T-helper 22 cell (primary cell): ENCODE measurements around the gene SPATA13.
"Not testable (repeated sequence)": the region's sequence is repeated elsewhere in the genome, so short reads cannot be mapped to it uniquely, and the experiment has no call there.

ENCODE experiments used
- DNase-seq: peaks from one replicate; pipeline ENCODE4 v3.0.0-alpha.2; 2020; ENCODE audit warnings: low read depth

SPATA13 gene

DNA sequence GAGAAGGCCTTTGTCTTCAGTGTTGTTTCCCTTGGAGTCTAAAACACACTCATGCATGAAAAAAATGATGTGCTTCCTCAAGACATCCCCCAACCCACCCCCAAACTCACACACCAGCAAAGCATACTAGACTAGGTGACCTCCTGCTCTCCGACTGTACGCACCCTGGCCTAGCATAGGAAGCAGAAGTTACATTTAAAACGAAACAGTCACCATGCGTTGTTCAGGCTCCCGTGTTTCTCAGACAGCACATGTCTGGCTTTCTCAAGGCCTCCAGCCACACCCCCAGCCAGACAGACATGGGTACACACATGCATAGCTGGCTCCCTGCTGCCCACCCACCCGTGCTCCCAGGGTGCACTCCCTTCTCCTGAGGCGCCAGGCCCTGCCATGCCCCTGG is 120.2 kb downstream of the SPATA13 start:
- no peak for DNase-seq

DNA sequence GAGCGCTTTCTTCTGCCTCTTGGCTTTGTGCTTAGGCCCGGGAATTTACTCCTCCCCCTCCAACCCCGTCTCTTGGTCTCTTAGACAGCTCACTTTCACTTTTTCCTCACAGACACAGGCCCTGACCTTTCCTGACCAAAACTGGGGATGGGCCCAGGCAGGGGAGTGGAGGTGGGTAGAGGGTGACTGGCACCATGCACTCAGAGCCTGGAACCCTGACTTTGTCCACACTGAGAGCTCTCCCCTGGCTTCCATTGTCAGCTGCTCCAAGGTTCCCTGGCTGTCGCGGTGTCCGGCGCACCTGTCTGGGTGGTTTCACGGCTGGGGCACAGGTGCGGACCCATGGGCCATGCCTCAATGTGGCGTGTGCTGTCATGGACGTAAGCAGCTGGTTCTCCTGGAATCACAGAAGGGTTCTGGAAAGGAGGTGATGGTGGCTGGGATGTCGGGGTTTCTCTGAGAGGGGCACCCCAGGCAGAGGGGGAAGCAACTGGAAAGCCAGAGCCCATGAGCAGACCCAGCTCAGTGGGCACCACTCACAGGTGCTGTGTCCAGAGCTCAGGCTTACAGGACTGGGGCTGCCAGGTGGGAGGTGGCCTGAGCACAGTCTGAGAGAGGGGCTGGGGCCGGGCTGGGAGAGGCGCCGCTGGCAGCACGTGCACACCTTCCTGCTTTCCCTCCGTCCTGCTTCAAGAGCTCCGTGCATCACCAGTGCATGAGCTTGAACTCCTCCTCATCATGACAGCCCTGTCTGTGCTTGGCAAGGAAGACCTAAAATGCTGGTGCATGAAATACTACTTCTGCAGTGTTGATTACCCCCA is 120.9 kb downstream of the SPATA13 start:
- no peak for DNase-seq

GRCh38 chr13:24282256-24282655 is 121.7 kb downstream of the SPATA13 start:
- no peak for DNase-seq

DNA sequence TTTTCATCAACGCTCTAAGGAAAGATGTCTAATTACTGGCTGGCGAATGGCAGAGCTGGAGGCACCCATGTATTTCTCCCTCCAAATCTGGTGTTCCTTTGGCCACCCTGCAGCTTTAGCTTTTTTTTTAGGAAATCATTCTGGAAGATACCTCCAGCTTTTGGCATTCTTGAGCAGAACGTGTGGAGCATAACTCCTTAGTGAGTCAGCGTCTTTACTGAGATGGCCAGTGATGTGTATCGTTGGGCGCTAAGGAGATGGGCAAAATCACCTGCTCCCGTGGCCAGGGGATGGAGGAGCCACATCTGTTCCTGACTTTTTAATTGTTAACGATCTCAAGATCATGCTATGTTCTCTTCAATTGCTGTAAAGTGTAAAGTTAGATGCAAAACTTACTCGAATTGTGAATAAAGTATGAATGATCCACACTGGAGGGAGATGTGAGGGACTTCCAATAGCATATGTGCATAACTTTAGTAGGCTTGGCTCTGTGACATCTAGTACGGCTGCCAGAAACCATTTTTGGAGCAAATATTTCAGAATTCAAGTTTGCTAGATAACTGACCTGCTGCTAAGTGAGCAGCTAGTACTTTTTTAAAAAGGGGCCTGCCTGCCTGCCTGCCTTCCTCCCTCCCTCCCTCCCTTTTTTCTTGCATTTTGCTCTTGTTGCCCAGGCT is 124.5 kb downstream of the SPATA13 start:
- DNase-seq, result no peak

DNA sequence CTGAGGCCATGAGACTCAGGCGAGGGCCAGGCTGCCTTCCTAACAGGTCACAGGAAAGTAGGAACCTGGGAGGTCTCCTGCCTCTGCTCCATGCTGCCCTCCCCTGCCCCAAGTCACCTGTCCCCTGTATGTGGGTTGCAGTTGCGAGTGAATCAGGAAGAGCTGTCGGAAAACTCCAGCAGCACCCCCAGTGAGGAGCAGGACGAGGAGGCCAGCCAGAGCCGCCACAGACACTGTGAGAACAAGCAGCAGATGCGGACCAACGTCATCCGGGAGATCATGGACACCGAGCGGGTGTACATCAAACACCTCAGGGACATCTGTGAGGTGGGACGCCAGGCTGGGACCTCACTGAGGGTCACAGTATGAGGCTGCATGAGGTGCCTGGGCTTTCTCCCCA is 126.1 kb downstream of the SPATA13 start:
- DNase-seq, result no peak

GRCh38 chr13:24287748-24288287 is 127.3 kb downstream of the SPATA13 start:
- no peak for DNase-seq

- no peak for DNase-seq
Observed at GRCh38 chr13:24288870-24289269, 128.3 kb downstream of the SPATA13 start.

DNA sequence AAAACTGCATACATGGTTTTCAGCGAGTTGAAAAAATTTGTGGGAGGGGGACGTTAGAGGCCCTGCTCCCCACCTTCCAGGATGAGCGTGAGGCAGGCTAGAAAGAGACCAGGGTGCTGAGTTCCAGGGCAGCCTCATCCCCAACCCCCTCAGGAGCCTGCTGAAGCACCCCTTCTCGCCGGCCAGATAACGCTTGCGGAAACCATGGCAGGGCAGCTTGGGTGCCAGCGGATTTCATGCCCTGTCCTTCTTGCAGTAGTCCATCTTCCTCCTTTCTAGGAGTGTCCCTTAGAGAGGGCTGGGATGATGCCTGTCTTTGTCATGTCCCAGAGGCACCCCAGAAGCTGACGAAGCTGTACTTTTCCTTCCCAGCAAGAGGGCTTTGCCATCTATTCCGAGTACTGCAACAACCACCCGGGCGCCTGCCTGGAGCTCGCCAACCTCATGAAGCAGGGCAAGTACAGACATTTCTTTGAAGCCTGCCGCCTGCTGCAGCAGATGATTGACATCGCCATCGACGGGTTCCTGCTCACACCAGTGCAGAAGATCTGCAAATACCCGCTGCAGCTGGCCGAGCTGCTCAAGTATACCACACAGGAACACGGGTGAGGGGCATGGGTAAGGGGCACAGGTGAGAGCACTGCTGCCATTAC is 129.9 kb downstream of the SPATA13 start:
- no peak for DNase-seq

DNA sequence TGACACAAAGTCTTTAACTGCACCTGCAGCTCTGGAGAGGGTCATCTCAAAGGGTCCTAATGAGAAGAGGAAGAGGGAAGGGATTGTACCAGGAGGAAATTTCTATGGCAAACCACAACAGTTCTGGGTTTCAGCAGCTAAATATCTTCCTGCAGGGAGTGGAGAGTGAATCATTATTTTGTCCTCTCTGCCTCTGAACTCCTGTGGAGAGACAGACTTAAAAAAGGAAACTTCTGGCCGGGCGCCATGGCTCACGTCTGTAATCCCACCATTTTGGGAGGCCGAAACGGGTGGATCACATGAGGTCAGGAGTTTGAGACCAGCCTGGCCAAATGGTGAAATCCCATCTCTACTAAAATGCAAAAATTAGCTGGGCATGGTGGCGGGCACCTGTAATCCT is 132.0 kb downstream of the SPATA13 start:
- DNase-seq, result no peak

- DNase-seq, result no peak
Observed at GRCh38 chr13:24293746-24294145, 133.2 kb downstream of the SPATA13 start.

GRCh38 chr13:24299488-24300114 is 139.1 kb downstream of the SPATA13 start:
- DNase-seq, result no peak

GRCh38 chr13:24301434-24301833 is 140.9 kb downstream of the SPATA13 start:
- DNase-seq, result no peak

DNA sequence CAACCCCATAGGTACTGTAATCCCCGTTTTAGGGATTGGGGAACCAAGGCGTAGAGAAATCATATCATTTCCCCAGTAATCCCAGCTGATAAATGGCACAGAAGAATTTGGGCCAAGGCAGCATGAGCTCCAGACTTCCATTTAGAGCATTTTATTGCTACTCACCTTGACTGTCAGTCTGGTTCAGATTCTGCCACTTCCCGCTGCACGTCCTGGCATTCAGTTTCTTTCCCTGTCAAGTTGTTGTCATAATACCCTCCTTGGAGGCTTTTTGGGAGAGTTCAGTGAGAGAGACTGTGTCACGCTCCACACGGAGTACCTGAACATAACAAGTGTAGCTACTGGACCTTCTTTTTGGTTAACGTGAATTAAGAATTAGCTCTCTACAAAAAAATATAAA is 141.4 kb downstream of the SPATA13 start:
- DNase-seq, result no peak

DNA sequence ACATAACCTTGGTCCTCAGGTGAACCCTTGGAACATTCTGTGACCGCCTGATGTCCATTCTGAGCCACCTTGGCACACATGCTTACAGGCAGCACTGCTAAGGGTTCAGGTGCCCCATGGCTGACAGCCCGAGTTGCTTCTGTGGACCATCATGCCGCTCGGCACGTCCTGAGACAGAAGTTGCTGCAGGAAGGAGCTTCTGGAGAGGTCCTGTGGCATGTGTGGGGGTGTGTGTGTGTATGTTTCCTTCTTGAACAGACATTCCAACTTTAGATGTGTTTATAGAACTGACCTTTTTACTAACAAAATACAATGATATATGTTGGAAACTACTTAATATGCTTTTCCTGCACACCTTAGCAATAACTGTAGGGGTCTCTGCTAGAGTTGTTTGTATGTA is 144.1 kb downstream of the SPATA13 start:
- DNase-seq, result no peak

DNA sequence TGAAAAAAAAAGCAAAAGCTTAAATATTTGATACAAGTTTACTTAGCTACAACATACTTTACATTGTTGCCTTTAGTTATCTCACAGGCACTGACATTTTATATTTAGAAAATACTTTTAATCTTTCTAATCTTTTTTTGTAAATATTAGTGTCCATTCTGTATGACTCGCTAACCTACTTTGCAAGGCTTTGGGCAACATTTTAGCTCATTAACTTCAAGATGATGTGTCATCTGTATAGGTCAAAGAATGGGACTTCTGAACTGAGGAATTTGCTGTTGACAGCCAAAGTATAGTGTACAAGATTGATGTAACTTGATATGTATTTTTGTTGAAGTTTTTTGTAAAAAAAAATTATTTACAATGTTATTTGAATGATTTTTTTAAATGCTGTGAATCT is 146.1 kb downstream of the SPATA13 start:
- no peak for DNase-seq

DNA sequence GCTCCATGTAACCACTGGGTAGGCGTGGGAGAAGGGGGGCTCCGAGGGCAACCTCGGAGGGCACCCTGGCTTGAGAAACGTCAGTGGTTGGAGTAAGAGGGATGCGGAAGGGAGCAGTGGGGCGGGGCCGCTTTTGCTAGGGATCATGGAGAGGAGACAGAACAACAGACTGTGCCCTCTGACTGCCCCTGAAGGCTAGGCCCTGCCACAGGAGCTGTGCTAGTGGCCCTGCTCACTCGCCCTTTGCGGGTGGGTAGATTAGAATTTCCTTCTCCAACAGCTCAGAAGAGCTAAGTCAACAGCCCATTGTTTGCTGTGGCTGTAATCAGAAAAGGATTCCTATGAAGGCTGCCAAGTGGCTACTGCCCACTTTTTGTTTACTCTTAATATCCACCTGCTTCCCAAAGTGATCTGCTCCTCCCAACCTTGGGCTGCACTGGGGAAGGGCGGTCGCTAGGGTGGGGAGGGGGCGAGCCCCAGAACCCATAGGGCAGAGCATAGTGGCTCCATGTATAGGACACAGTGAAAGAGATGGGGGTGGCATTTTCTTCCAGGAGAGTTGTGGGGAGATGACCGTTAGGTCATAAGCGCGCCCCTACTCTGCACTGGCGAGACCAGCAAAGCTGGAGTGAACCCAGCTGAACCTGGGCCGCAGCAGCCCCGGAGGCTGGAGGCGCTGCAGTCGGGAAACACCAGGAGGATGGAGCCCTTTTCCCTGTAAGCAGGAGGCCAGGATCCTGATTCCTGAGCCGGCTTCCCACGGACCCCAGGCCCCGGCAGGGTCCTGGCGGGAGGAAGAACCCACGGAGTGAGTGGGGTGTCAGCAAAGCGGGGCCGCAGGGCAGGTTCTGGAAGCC is 146.9 kb downstream of the SPATA13 start:
- no peak for DNase-seq

GRCh38 chr13:24308068-24308445 is 147.5 kb downstream of the SPATA13 start:
- DNase-seq, result no peak

DNA sequence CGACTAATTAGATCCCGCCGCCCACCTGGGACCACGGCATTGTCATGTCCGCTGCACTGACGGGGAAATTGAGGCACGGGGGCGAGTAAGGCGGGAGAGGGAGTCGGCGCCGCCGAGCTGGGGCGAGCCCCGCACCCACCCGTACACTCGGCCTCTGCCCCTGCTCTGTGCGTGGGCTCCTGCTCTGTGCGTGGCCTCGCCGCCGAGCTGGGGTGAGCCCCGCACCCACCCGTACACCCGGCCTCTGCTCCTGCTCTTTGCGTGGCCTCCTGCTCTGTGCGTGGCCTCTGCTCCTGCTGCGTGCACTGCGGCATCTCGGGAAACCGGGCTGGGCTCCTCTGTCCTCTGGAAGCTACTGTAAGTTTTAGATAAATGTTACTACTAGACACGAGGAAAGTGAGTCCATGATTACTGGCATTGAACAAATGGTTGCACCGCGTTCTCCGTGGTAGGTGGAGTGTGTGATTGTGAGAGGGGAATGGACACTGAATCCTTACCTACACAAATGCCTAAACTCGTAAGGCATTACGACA is 148.0 kb downstream of the SPATA13 start:
- no peak for DNase-seq

GRCh38 chr13:24309300-24309699 is 148.8 kb downstream of the SPATA13 start, which contains the start of gene C1QTNF9:
TSS of gene C1QTNF9 (plus strand) at chr13:24309580. CDS start at chr13:24316004, 6,424 bp downstream.
- DNase-seq, result not testable (repeated sequence)

DNA sequence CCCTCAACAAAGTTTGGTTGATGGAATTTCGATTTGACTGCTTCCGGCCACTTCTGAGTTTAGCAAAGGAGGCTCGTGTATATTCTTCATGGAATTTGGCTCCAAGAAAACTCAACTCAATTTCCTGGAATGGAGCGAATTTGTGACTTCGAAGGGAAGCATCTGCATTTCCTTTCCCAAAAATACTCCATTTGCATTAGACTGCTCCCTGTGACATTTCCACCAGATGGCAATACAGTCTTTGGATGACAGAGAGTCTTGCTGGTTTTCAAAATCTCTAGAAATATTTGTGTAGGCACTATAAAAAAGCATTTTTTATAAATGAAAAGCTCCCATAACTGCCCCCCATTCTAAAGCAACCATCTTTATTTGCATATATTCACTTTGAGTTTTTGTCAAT is 152.9 kb downstream of the SPATA13 start:
- no peak for DNase-seq

- DNase-seq, result not testable (repeated sequence)
Observed at GRCh38 chr13:24317835-24318234, 157.3 kb downstream of the SPATA13 start.
